Measurements from ENCODE around the gene MGAT4B.
"Not testable (repeated sequence)": the region's sequence is repeated elsewhere in the genome, so short reads cannot be mapped to it uniquely, and the experiment has no call there.

The MGAT4B gene

DNA sequence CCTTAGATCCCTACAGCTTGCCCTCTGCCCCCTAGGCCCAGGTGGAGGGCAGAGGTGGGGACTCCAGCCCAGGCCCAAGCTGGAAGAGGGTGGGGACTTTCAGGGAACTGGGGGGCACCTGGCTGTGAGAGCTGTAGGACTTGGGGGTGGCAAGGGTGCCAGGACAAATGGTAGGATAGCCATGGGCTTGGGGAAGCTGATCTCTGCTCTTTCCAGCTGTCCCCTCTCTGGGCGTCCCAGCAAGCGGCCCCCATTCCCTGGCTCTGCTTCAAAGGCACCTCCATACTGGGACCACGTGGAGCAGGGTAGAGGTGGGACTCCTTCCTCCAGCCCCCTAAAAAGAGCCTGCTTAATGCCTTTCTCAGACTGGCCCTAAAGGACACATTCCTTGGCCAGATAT is 12.5 kb downstream of the MGAT4B start:
- no peak for DNase-seq

DNA sequence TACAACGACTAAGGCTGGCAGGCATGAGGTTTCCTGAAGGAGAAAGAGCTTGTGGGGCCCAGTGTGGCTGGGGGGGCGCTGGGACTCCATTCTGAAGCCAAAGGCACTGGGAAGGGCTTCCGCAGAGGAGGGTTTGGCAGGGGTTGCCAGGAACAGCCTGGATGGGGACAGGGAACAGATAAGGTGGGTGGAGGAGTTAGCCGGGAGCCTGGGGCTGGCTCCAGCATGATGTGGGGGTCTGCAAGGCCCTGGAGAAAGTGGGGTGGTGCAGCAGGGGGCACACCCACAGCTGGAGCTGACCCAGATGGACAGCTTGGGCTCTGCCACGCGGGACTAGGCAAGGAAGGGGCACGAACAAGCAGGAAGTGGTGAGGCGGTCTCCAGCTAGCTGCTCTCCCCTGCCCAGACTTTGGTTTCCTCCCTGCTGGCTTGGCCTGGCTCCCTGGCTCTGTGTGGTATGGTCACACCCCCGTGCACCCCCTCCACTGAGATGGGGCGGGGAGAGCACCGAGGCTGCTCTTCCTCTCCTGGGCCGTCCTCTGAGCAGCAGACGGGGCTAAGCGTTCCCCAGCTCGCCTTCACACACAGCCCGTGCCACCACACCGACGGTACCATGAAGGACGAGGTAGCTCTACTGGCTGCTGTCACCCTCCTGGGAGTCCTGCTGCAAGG is 13.1 kb downstream of the MGAT4B start, which contains the start of gene LTC4S:
TSS of gene LTC4S (plus strand) at position 519 of the 672 bp plus-strand sequence. CDS start at position 614, 95 bp downstream.
- no peak for DNase-seq

GRCh38 chr5:179792612-179793467 is 13.8 kb downstream of the MGAT4B start:
- DNase-seq, result no peak

GRCh38 chr5:179791881-179792611 is 14.6 kb downstream of the MGAT4B start:
- DNase-seq, result no peak

GRCh38 chr5:179789278-179789677 is 17.4 kb downstream of the MGAT4B start:
- DNase-seq, result not testable (repeated sequence)

GRCh38 chr5:179788193-179788854 is 18.3 kb downstream of the MGAT4B start:
- DNase-seq, result no peak

- DNase-seq, result no peak
These were observed 19.8 kb downstream of the MGAT4B start for GRCh38 chr5:179786861-179787260.

- no peak for DNase-seq
These were observed 23.5 kb downstream of the MGAT4B start for GRCh38 chr5:179783128-179783527.

DNA sequence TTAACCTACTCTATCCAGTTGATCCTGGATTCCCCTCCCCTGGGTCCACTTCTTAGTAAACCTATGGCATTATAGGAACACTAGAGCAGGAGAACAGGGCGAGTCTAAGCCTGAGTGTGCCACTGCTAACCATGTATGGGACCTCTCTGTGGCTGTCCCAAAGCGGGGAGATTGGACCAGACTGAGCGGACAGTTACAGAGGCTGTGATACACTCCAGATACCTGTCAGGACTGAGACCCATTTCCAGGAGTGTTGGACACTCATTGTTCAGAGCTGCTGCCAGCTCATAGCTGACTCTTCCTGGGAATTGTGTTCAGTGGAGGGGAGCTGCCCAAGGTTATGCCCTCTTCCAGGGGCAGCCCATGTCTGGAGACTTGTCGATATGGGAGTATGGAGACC is 24.8 kb downstream of the MGAT4B start:
- no peak for DNase-seq

- DNase-seq, result no peak
These were observed 26.3 kb downstream of the MGAT4B start for GRCh38 chr5:179780362-179780761.

DNA sequence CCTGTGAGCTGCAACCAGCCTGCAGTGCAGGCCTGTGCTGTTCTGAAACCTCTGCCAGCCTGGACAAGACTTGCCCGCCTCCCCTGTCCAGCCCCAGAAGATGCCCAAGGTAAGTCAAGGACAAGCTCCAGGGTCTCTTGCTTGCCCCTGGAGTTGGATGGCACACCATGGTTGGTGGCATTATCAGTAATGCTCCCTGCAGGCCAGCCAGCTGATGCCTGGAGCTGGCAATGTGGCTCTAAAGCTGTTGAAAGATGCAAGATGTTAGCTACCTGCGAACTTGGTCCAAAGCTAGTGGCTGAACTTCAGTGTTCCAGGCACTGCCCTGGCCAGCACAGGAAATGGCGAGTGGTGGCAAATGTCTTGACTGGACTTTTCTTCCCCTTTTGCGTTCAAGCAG is 26.8 kb downstream of the MGAT4B start:
- DNase-seq, result no peak

DNA sequence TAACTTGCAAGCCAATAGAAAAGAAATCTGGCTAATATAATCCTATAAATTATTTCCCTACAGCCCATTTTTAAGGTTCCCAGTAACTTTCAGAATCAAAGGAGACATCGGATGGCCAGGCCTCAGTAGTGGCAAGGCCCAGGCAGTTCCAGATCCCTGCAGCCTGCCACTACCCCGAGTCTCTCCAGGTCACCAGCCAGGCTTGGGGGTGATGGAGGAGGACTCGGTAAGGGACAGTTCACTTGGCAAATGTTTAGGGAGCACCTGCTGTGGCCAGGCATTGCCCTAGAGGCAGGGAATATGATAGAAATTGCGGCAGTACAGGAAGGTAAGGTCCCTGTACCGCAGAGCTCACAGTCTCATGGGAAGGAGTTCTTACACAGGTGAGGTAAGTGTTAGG is 28.1 kb downstream of the MGAT4B start:
- DNase-seq, result no peak

- DNase-seq, result no peak
These were observed 28.8 kb downstream of the MGAT4B start for GRCh38 chr5:179777909-179778308.

- no peak for DNase-seq
These were observed 29.2 kb downstream of the MGAT4B start for GRCh38 chr5:179777456-179777855.

DNA sequence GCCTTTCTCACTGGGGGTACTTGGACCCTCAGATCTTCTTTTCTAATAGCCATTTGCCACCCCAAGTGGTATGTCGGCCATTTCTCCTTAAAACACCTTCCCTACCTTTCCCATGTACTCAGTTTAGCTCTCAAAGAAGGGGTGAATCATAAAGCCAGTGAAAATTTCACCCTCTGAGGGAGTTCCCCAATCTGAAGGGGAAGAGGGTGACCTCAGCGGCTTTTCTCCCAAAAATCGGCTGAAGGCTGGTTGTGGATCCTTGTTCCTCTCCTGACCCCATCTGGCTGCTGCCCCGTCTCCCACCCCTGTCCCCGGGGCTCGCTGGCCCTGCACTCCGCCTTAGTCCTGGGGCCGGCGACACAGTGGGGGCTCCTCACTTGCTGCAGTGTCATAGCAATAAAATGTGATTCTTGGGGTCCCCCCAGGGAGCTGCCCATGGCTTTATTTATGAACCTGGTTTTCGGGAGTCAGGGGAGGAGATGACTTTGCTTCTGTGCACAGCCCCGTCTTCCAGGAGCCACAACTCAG is 30.2 kb downstream of the MGAT4B start:
- no peak for DNase-seq

- no peak for DNase-seq
These were observed 32.2 kb downstream of the MGAT4B start for GRCh38 chr5:179774442-179774841.

GRCh38 chr5:179773686-179774040 is 33.0 kb downstream of the MGAT4B start:
- DNase-seq, result no peak

DNA sequence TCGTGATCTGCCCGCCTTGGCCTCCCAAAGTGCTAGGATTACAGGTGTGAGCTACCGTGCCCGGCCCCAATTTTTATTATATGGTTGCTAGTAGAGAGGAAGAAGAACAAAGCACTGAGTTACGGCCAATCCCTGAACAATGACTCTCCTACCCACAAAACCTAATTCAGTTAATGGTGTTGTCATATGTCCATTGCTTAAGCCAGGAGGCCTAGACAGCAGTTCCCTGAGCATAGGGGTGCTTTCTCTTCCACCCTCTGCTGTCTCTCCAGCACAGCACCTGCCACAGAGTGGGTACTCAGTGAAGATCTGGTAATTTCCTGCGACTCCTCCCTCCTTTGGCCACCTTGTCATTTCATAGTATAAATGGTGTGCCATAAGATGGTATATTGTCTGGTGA is 34.3 kb downstream of the MGAT4B start:
- DNase-seq, result no peak

DNA sequence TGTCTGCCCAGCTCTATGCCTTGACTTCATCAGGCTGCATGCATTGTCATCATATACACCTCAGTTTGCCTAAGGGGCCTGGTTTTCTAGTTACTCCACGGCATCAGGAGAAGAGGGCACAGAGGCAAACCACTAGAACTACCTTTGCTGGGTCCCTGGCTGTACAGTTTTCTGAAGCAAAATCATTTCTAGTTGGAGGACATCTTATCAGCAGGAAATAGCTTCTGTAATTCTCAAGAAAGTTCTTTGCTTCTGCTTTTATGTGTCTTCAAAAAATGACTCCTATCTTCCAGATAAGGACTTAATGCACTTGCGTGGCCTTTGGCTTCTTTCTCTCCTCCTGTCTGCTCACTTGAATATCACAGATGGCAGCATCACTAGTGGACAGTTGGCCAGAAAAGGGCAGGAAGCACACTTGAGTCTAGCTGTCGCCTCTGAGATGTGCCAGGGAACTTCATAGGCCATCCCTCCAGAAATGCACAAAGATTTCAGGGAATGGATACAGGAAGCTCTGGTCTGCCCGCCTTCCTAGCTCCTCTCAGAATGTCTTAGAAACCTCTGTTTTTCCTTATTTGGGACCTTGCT is 35.3 kb downstream of the MGAT4B start:
- DNase-seq, result no peak

GRCh38 chr5:179769796-179770195 is 36.9 kb downstream of the MGAT4B start:
- no peak for DNase-seq

DNA sequence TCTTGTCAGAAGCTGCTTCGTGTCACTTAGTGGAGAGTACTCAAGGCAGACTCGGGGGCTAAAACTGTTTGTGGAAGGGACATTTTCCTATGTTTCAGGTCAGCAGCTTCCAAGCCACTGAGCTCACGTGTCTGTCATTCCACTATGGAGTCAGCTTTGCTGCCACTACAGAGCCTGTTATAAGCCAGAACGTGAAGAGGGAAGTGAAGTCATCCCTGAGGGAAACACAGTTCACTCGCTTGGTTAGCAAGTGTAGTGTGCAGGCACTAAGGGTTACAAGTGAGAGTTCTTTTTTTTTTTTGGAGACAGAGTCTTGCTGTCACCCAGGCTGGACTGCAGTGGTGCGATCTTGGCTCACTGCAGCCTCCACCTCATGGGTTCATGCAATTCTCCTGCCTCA is 37.4 kb downstream of the MGAT4B start:
- DNase-seq, result no peak

GRCh38 chr5:179768326-179769085 is 38.2 kb downstream of the MGAT4B start:
- DNase-seq, result no peak
